ENCODE measurements around the gene CD82. TPM values are rescaled to one million over a fixed set of nuclear protein-coding genes. Genes with fewer than 3 reads are reported as not detected.

CD82 gene
- total and polyA plus RNA-seq, 12 donors = 18.5 to 70.4 (median 35.2) TPM

GRCh38 chr11:44630511-44631210 lies 65.2 kb downstream of the CD82 start:
- Histone ChIP-seq H3K4me1 (peaks cover 10 to 79% (median 59%) of the 10 kb centered on the region in 9 donors), H3K27me3 (no peaks in the 10 kb centered on the region), H3K9me3 (peaks cover 0 to 8% (median 0%) of the 10 kb centered on the region in 11 donors), H3K4me3 (no peak overlapping the region), H3K36me3 (no peaks in the 10 kb centered on the region), H3K27ac (no peak overlapping the region)
- intact Hi-C loops (cut with DNase I) = loop anchor here in 5 of 10 donors (5.0 to 10.0 kb wide), 5 partner anchors 72 to 262 kb away; partner anchors contain the start of gene TSPAN18 (in 2 of the 5)
- TF ChIP-seq CTCF (IDR thresholded peaks at IDR 0.05) = no peak
- ATAC-seq (no peak), DNase-seq (no peak)
- WGBS, 2 donors = 91 to 94% methylated on average over 7 of the region's 7 CpGs

GRCh38 chr11:44631831-44632230 lies 66.4 kb downstream of the CD82 start:
- DNase-seq (no peak), ATAC-seq (peak in 7 of 8 donors; percentile 29 to 54 (median 43))
- Histone ChIP-seq H3K27me3 (no peaks in the 10 kb centered on the region), H3K4me3 (peak overlapping the region in 3 of 10 donors; percentile 2 to 16 (median 3)), H3K4me1 (peaks cover 10 to 76% (median 59%) of the 10 kb centered on the region in 9 donors), H3K9me3 (peaks cover 0 to 1% (median 0%) of the 10 kb centered on the region in 11 donors), H3K36me3 (no peaks in the 10 kb centered on the region), H3K27ac (peak overlapping the region in 9 of 10 donors; percentile 6 to 62 (median 49))
- WGBS, 2 donors = 31 to 47% methylated on average over 6 of the region's 6 CpGs
- peak in 2 of 9 donors; percentile 22 to 36 for TF ChIP-seq CTCF (IDR thresholded peaks at IDR 0.05)
- intact Hi-C loops (cut with DNase I) = loop anchor here in 6 of 10 donors (2.0 to 10.0 kb wide), 6 partner anchors 70 to 260 kb away; partner anchors contain the start of gene TSPAN18 (in 3 of the 6)

- no peaks in the 10 kb centered on the region for H3K27me3 ChIP-seq
- peak in 7 of 9 donors; percentile 53 to 65 (median 55) for TF ChIP-seq CTCF (IDR thresholded peaks at IDR 0.05)
- H3K9me3 ChIP-seq = no peaks in the 10 kb centered on the region
- ATAC-seq = peak; percentile 24 to 74 (median 56)
- 41 to 42% methylated on average over 10 of the region's 10 CpGs for WGBS, 2 donors
- no peaks in the 10 kb centered on the region for H3K36me3 ChIP-seq
- H3K4me3 ChIP-seq = peak overlapping the region in 3 of 10 donors; percentile 2 to 20 (median 16)
- peaks cover 10 to 72% (median 52%) of the 10 kb centered on the region in 9 donors for H3K4me1 ChIP-seq
- DNase-seq = peak; percentile 51 to 55
- intact Hi-C loops (cut with DNase I) = loop anchor here in 6 of 10 donors (2.0 to 10.0 kb wide), 6 partner anchors 70 to 260 kb away; partner anchors contain the start of gene TSPAN18 (in 3 of the 6)
- peak overlapping the region in 9 of 10 donors; percentile 6 to 62 (median 49) for H3K27ac ChIP-seq
Observed at GRCh38 chr11:44632466-44633123, 67.1 kb downstream of the CD82 start.

GRCh38 chr11:44633641-44634040 lies 68.2 kb downstream of the CD82 start:
- peak in 7 of 9 donors; percentile 36 to 63 (median 43) for TF ChIP-seq CTCF (IDR thresholded peaks at IDR 0.05)
- WGBS, 2 donors = 56 to 67% methylated on average over 6 of the region's 6 CpGs
- Histone ChIP-seq H3K9me3 (no peaks in the 10 kb centered on the region), H3K27me3 (no peaks in the 10 kb centered on the region), H3K27ac (peak overlapping the region in 2 of 10 donors; percentile 14 to 62), H3K36me3 (no peaks in the 10 kb centered on the region), H3K4me1 (peaks cover 10 to 62% (median 43%) of the 10 kb centered on the region in 9 donors), H3K4me3 (no peak overlapping the region)
- intact Hi-C loops (cut with DNase I) = loop anchor here in 6 of 10 donors (2.0 to 10.0 kb wide), 6 partner anchors 69 to 259 kb away; partner anchors contain the start of gene TSPAN18 (in 3 of the 6)
- ATAC-seq = peak in 4 of 8 donors; percentile 49 to 62 (median 54)
- no peak for DNase-seq

Data from heart right ventricle (tissue), 16 donors.